Measurements from ENCODE around the gene SLC41A1. TPM values are rescaled to one million over a fixed set of nuclear protein-coding genes. Genes with fewer than 3 reads are reported as not detected.

Gene SLC41A1
- total and polyA plus RNA-seq, 9 of the 15 experiments (the other 6 are each of a cell fraction or from before 2014, with no cell fraction given): 4.1 to 29.3 (median 11.4) TPM

- TF ChIP-seq ZNF407 (IDR thresholded peaks at IDR 0.05; ENCODE audit: low read depth): no peak
- no peak for TF ChIP-seq SAFB (IDR thresholded peaks at IDR 0.05; ENCODE audit: borderline replicate concordance, low read depth, low read length)
- no peak for TF ChIP-seq ZNF263 (CRISPR knock-in tag; IDR thresholded peaks at IDR 0.05; ENCODE audit: borderline replicate concordance)
- peak; percentile 87 for TF ChIP-seq ZNF384 (IDR thresholded peaks at IDR 0.05; ENCODE audit: low read depth, low read length)
- no peak for TF ChIP-seq RBM25 (IDR thresholded peaks at IDR 0.05; ENCODE audit: low read depth, low read length, severe bottlenecking)
- TF ChIP-seq CBX5 (IDR thresholded peaks at IDR 0.05; ENCODE audit: borderline replicate concordance, low read depth): no peak
- no peak for TF ChIP-seq TEAD1 (CRISPR knock-in tag; IDR thresholded peaks at IDR 0.05)
- TF ChIP-seq CBX8 (IDR thresholded peaks at IDR 0.05; ENCODE audit: borderline replicate concordance, extremely low read depth, low read depth, low read length, poor library complexity, severe bottlenecking): no peak
- TF ChIP-seq CEBPG (CRISPR knock-in tag; IDR thresholded peaks at IDR 0.05): 0 out of 2 replicates have a peak, but pooled peaks have one; percentile 39
- 0 out of 4 replicates have a peak, but pooled peaks of 1 of the 2 experiments have one; percentile 37 for TF ChIP-seq CEBPG (tag; conservative IDR thresholded peaks at IDR 0.05 in 1 of 2, IDR thresholded peaks at IDR 0.05 in 1 of 2)
- no peak for TF ChIP-seq XRCC4 (IDR thresholded peaks at IDR 0.05; ENCODE audit: extremely low read depth, insufficient read depth, insufficient read length)
- TF ChIP-seq MCM2 (IDR thresholded peaks at IDR 0.05; ENCODE audit: low read depth): no peak
- TF ChIP-seq CEBPB (tag; IDR thresholded peaks at IDR 0.05): peak; percentile 71
- TF ChIP-seq TARDBP (IDR thresholded peaks at IDR 0.05): no peak
- TF ChIP-seq ZNF121 (CRISPR knock-in tag; conservative IDR thresholded peaks at IDR 0.05): peak; percentile 44; the same call in 1 of the 2 replicates
- no peak for TF ChIP-seq GABPB2 (CRISPR knock-in tag; conservative IDR thresholded peaks at IDR 0.05)
- no peak for TF ChIP-seq THRAP3 (IDR thresholded peaks at IDR 0.05; ENCODE audit: borderline replicate concordance)
- TF ChIP-seq, protein P1, sequence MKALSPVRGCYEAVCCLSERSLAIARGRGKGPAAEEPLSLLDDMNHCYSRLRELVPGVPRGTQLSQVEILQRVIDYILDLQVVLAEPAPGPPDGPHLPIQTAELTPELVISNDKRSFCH (CRISPR knock-in tag; IDR thresholded peaks at IDR 0.05): no peak
- TF ChIP-seq, protein P1 (tag; IDR thresholded peaks at IDR 0.05): no peak
These were observed 73.4 kb downstream of the SLC41A1 start (continued) for GRCh38 chr1:205739348-205740160.

Data from K562 (cell line).